OCI-LY3 (cell line): ENCODE measurements around the gene ITGB8.

Experiments used
- CTCF ChIP-seq: fragments of 200-600, 300-600 bp; sonication (generic); IDR thresholded peaks from 2 replicates; pipeline ENCODE4 v1.5.1; 2014; ENCODE audit warnings: antibody characterized with exemption, low read length, low read depth
- EZH2phosphoT487 ChIP-seq: fragments of 200-600 bp; shearing (Covaris generic); IDR thresholded peaks from 2 replicates; pipeline ENCODE4 v1.6.1; 2018; ENCODE audit warnings: antibody characterized with exemption, mixed run types, low read depth

DNA sequence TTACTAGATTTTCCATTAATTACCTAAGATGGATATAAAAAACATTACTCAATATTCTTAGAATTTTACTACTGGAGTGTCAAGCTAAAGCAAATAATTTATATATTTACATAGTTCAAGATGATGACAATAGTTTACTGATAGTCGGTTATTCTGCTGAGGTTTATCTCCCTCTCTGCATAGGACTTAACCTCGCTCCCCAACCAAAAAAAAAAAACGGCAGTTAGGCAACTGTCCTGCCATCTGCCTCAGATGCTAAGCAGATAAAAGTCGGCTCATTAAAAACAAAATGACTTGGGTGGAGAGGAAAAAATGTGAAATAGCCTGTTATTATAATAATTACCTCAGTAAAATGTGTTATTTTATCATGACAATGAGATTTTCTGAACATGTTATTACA lies 14.0 kb upstream of the ITGB8 start:
- TF ChIP-seq CTCF = no peak
- no peak for TF ChIP-seq EZH2phosphoT487
